Keratinocyte (primary cell): ENCODE data around the gene TMEM270. TPM values are rescaled to one million over a fixed set of nuclear protein-coding genes. Genes with fewer than 3 reads are reported as not detected.

Experiments used
- DNase-seq: peaks from one replicate; pipeline ENCODE4 v3.0.0-alpha.2; 2011; ENCODE audit warnings: low read depth, missing footprints, low spot score
- FAIRE-seq: peaks from 2 replicates; lab custom pipeline; 2011; peaks lifted over from hg19 to GRCh38; lab: Jason Lieb, UNC
- H2AFZ ChIP-seq: 2 replicates; pipeline ENCODE4 v1.6.0; 2012; ENCODE audit warnings: low read length, control low read depth, inconsistent platforms; ENCODE audit not compliant: control insufficient read depth
- H3K27ac ChIP-seq: 2 replicates; pipeline ENCODE4 v1.5.1; 2011; ENCODE audit warnings: low read length; ENCODE audit not compliant: control insufficient read depth, insufficient read depth
- H3K27me3 ChIP-seq: 3 replicates; pipeline ENCODE4 v1.6.0; 2011; ENCODE audit warnings: low read length; ENCODE audit not compliant: control insufficient read depth, insufficient read depth; ENCODE audit errors: extremely low read depth
- H3K36me3 ChIP-seq, 2 experiments: 2 replicates in 1 of 2; 3 replicates in 1 of 2; pipeline ENCODE4 v1.5.1; 2011; ENCODE audit warnings: low read length in 2 of 2, mild to moderate bottlenecking in 1 of 2; ENCODE audit not compliant: control insufficient read depth in 2 of 2, insufficient read depth in 2 of 2; ENCODE audit errors: extremely low read depth in 1 of 2
- H3K4me1 ChIP-seq: 3 replicates; pipeline ENCODE4 v1.5.1; 2011; ENCODE audit warnings: low read length; ENCODE audit not compliant: control insufficient read depth, insufficient read depth; ENCODE audit errors: extremely low read depth
- H3K4me2 ChIP-seq: 3 replicates; pipeline ENCODE4 v1.6.0; 2011; ENCODE audit warnings: low read depth, low read length; ENCODE audit not compliant: control insufficient read depth, insufficient read depth; ENCODE audit errors: extremely low read depth
- H3K4me3 ChIP-seq, 3 experiments: fragments of 200-600 bp in 1 of 3; sonication (generic) in 1 of 3; 2 replicates in 2 of 3; 3 replicates in 1 of 3; pipeline ENCODE4 v1.5.1; 2011 to 2016; ENCODE audit warnings: low read length in 3 of 3, mild to moderate bottlenecking in 3 of 3, control low read depth in 2 of 3, inconsistent platforms in 1 of 3, low read depth in 1 of 3, mixed read lengths in 1 of 3, mixed run types in 1 of 3, moderate library complexity in 1 of 3; ENCODE audit not compliant: control insufficient read depth in 2 of 3, insufficient read depth in 2 of 3; ENCODE audit errors: extremely low read depth in 1 of 3
- H3K79me2 ChIP-seq: 2 replicates; pipeline ENCODE4 v1.6.0; 2012; ENCODE audit warnings: low read length; ENCODE audit not compliant: control insufficient read depth, insufficient read depth
- H3K9ac ChIP-seq: 3 replicates; pipeline ENCODE4 v1.6.0; 2011; ENCODE audit warnings: low read length; ENCODE audit not compliant: control insufficient read depth, insufficient read depth; ENCODE audit errors: extremely low read depth
- H3K9me1 ChIP-seq: 3 replicates; pipeline ENCODE4 v1.6.0; 2011; ENCODE audit warnings: low read length; ENCODE audit not compliant: control insufficient read depth, insufficient read depth; ENCODE audit errors: extremely low read depth
- H3K9me3 ChIP-seq: 2 replicates; pipeline ENCODE4 v1.5.1; 2012; ENCODE audit warnings: low read depth, low read length; ENCODE audit not compliant: control insufficient read depth
- H4K20me1 ChIP-seq: 3 replicates; pipeline ENCODE4 v1.6.0; 2011; ENCODE audit warnings: low read length; ENCODE audit not compliant: control insufficient read depth, insufficient read depth; ENCODE audit errors: extremely low read depth
- EZH2 ChIP-seq: IDR thresholded peaks from one replicate; pipeline ENCODE4 v1.6.1; 2012; ENCODE audit warnings: inconsistent platforms, mild to moderate bottlenecking, low read length, moderate library complexity
- dilution Hi-C: fragments of 300-500 bp; cut with MboI; formaldehyde crosslinking; loops from one replicate; pipeline ENCODE4 v1.7.0; 2020; ENCODE audit warnings: low sequenced_read_pairs; ENCODE audit not compliant: extremely low pct_ligation_motif_present
- polyA plus RNA-seq, 5 experiments: library from polyadenylated mRNA; depleted of rRNA in 3 of 5; stranded (reverse) in 3 of 5; stranded (forward) in 1 of 5; unstranded in 1 of 5; fragments of >200 nt; gene quantifications; 1 replicate in 1 of 5; 2 replicates in 3 of 5; 3 replicates in 1 of 5; pipeline versions ENCODE4 v1.2.1 to v1.2.3, GENCODE V29; 2011 to 2012; ENCODE audit warnings: missing spikeins in 2 of 5, low read depth in 1 of 5, low replicate concordance in 1 of 5
- TF ChIP-seq, protein P1 (sequence below), 3 experiments: IDR thresholded peaks in 1 of 3; conservative IDR thresholded peaks in 1 of 3; optimal IDR thresholded peaks in 1 of 3; 2 replicates in 2 of 3; 3 replicates in 1 of 3; pipeline versions ENCODE3 to v1.5.1; 2011; ENCODE audit warnings: low read length in 3 of 3, mild to moderate bottlenecking in 3 of 3, moderate library complexity in 2 of 3, control low read depth in 1 of 3, inconsistent platforms in 1 of 3; ENCODE audit not compliant: insufficient read depth in 2 of 3; ENCODE audit errors: extremely low read depth in 1 of 3

TMEM270 gene
- polyA plus RNA-seq, 1 donor (not counting 4 experiments of a cell fraction or from before 2014, with no cell fraction given), result not detected

DNA sequence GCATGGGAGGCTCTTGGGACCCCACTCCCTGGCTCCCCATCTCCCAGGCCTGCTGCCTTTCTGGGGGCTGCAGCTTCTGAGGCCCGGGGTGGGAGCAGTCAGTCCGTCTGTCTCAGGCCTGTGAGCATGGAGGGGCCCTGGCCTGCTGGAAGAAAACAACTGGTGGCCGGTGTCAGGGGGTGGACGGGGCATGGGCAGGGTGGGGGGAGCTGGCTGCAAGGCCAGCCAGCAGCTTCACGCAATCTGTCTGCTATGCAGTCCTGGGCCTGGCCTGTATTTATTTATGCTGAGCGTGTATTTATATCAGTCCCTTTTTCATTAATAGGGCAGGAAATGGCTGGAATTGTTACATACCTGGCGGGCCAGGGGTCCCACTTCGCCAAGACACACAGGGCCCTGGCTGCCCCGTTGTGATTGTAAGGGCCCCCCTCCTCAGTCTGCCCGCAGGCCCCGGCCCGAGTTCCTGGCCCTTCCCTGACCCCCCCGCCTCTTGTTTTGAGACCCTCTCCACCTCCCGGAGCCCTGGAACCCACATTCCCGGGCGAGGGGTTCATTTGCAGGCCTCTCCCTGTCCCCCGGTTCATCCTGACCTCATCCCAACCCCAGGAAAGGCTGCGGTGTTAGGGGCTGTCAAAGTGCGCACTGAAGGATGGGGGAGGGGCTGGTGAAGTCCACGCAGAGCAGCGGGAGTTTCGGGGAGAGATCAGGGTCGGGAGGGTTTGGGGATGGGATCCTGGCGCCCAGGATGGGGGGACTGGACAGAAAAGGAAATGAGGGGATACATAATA lies 8.2 kb downstream of the TMEM270 start:
- Histone ChIP-seq H3K4me2 (no peak overlapping the region), H3K9ac (no peak overlapping the region), H3K79me2 (no peaks in the 10 kb centered on the region), H3K9me3 (no peaks in the 10 kb centered on the region), H3K27me3 (no peaks in the 10 kb centered on the region), H3K36me3 (no peaks in the 10 kb centered on the region), H4K20me1 (no peaks in the 10 kb centered on the region), H3K4me3 (no peak overlapping the region), H3K9me1 (no peaks in the 10 kb centered on the region), H3K27ac (no peak overlapping the region), H3K4me1 (no peaks in the 10 kb centered on the region), H2AFZ (no peak overlapping the region)
- no peak for DNase-seq
- no peak for FAIRE-seq
- dilution Hi-C loops, result loop anchor here (25.0 kb wide), 1 partner anchor 93 kb away; no protein-coding TSS in a partner anchor
- TF ChIP-seq, protein P1, sequence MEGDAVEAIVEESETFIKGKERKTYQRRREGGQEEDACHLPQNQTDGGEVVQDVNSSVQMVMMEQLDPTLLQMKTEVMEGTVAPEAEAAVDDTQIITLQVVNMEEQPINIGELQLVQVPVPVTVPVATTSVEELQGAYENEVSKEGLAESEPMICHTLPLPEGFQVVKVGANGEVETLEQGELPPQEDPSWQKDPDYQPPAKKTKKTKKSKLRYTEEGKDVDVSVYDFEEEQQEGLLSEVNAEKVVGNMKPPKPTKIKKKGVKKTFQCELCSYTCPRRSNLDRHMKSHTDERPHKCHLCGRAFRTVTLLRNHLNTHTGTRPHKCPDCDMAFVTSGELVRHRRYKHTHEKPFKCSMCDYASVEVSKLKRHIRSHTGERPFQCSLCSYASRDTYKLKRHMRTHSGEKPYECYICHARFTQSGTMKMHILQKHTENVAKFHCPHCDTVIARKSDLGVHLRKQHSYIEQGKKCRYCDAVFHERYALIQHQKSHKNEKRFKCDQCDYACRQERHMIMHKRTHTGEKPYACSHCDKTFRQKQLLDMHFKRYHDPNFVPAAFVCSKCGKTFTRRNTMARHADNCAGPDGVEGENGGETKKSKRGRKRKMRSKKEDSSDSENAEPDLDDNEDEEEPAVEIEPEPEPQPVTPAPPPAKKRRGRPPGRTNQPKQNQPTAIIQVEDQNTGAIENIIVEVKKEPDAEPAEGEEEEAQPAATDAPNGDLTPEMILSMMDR (optimal IDR thresholded peaks at IDR 0.05 in 1 of 3, IDR thresholded peaks at IDR 0.05 in 1 of 3, conservative IDR thresholded peaks at IDR 0.05 in 1 of 3; ENCODE audit: extremely low read depth in 1 of 3, insufficient read depth in 2 of 3, low read length in 3 of 3), result no peak
- TF ChIP-seq EZH2, result no peak

DNA sequence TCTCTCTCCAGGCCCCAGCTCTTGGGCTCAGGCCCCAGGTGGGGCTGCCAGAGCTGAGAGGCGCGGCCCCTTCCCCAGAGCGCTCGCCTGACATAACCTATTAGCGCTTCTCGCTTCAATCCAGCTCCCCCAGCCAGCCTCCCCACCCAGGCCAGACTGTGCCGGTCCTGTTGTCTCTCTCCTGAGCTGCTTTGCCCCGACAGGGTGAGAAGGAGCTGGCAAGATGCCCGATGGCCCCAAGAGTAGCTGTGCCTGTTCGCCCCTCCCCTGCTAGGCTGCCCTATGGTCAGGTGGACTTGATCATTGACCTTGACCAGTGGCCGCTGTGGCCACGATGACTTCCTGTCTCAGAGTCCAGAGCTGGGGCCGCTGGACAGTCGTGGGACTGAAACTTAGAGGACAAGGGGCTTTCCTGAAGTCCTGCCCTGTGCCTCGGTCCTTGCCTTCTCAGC lies 9.1 kb downstream of the TMEM270 start:
- dilution Hi-C loops, result loop anchor here (25.0 kb wide), 1 partner anchor 92 kb away; no protein-coding TSS in a partner anchor
- H3K27ac ChIP-seq, result no peak overlapping the region
- FAIRE-seq, result no peak

More for the DNA sequence above, 9.1 kb downstream of the TMEM270 start:
- Histone ChIP-seq H3K4me1 (no peaks in the 10 kb centered on the region), H3K4me3 (no peak overlapping the region), H3K9me1 (no peaks in the 10 kb centered on the region), H3K9me3 (no peaks in the 10 kb centered on the region), H3K79me2 (no peaks in the 10 kb centered on the region), H3K27me3 (no peaks in the 10 kb centered on the region), H3K4me2 (no peak overlapping the region), H3K36me3 (no peaks in the 10 kb centered on the region), H3K9ac (no peak overlapping the region), H4K20me1 (no peaks in the 10 kb centered on the region), H2AFZ (no peak overlapping the region)
- TF ChIP-seq EZH2, result no peak
- TF ChIP-seq, protein P1 (optimal IDR thresholded peaks at IDR 0.05 in 1 of 3, IDR thresholded peaks at IDR 0.05 in 1 of 3, conservative IDR thresholded peaks at IDR 0.05 in 1 of 3; ENCODE audit: extremely low read depth in 1 of 3, insufficient read depth in 2 of 3, low read length in 3 of 3), result no peak
- no peak for DNase-seq
